ENCODE data around the gene UBR4.

The UBR4 gene

DNA sequence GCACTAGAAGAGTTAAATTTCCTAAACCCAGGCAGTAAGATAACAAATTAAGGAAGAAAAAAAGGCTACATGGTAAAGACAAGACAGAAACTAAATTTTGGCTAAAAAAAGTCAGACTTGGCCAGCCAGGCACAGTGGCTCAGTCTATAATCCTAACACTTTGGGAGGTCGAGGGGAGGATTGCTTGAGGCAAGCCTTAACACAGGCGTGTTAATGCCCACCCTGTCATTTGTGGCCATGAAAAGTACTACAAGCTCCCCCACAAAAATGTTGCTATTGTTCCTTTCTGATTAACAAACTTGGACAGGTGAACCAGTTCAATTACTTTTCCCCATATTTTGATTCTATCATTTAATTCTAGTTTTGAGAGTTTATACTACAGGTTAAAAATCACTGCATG lies 32.3 kb downstream of the UBR4 start:
- Histone ChIP-seq H3K27me3 (ENCODE audit: control insufficient read depth, low read length) (no peaks in the 10 kb centered on the region), H3K79me2 (ENCODE audit: control insufficient read depth, low read length) (no peaks in the 10 kb centered on the region), H3K4me3 (ENCODE audit: low read length) (no peak overlapping the region), H3K9me2 (replicated peaks; ENCODE audit: control insufficient read depth, low read length) (no peaks in the 10 kb centered on the region), H3K36me3 (ENCODE audit: control insufficient read depth, low read length) (peaks cover 94% of the 10 kb centered on the region), H3K4me1 (ENCODE audit: control insufficient read depth, low read length) (no peaks in the 10 kb centered on the region), H3K9me3 (ENCODE audit: control insufficient read depth, insufficient read depth, low read length) (no peaks in the 10 kb centered on the region), H3F3A (ENCODE audit: control insufficient read depth, insufficient read depth) (no peaks in the 10 kb centered on the region), H4K20me1 (ENCODE audit: control insufficient read depth, insufficient read depth, low read depth, low read length) (no peaks in the 10 kb centered on the region), H3K4me2 (ENCODE audit: low read length) (no peak overlapping the region), H3K27ac (ENCODE audit: low read depth, low read length) (no peak overlapping the region)
- no peak for TF ChIP-seq EZH2phosphoT487 (IDR thresholded peaks at IDR 0.05; ENCODE audit: borderline replicate concordance, low read length)
- TF ChIP-seq, protein P1, sequence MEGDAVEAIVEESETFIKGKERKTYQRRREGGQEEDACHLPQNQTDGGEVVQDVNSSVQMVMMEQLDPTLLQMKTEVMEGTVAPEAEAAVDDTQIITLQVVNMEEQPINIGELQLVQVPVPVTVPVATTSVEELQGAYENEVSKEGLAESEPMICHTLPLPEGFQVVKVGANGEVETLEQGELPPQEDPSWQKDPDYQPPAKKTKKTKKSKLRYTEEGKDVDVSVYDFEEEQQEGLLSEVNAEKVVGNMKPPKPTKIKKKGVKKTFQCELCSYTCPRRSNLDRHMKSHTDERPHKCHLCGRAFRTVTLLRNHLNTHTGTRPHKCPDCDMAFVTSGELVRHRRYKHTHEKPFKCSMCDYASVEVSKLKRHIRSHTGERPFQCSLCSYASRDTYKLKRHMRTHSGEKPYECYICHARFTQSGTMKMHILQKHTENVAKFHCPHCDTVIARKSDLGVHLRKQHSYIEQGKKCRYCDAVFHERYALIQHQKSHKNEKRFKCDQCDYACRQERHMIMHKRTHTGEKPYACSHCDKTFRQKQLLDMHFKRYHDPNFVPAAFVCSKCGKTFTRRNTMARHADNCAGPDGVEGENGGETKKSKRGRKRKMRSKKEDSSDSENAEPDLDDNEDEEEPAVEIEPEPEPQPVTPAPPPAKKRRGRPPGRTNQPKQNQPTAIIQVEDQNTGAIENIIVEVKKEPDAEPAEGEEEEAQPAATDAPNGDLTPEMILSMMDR (IDR thresholded peaks at IDR 0.05; ENCODE audit: low read depth, low read length, poor library complexity, severe bottlenecking): no peak

DNA sequence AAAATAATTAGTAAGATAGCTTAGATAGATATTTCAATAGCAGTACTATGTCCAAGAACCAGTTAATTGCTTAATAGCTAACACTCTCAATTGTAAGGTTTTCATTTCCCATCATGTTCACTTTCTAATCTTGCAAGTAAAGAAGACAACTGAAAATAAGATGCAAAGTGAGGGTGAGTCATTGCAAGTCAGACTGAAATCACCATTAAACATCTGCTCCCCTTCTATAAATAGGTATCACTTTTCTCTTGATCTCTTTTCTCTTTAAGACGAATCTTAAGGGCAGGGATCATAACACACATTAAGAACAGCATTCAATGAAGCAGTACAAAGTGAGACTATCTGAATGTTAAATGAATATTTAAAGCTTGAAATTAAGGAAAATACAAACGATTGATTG lies 40.4 kb downstream of the UBR4 start:
- H3K4me1 ChIP-seq (ENCODE audit: control insufficient read depth, low read length): no peaks in the 10 kb centered on the region

GRCh38 chr1:19167140-19167539 lies 42.9 kb downstream of the UBR4 start:
- Histone ChIP-seq H3K9me3 (ENCODE audit: control insufficient read depth, insufficient read depth, low read length) (no peaks in the 10 kb centered on the region), H4K20me1 (ENCODE audit: control insufficient read depth, insufficient read depth, low read depth, low read length) (no peaks in the 10 kb centered on the region), H3K4me1 (ENCODE audit: control insufficient read depth, low read length) (no peaks in the 10 kb centered on the region), H3K27me3 (ENCODE audit: control insufficient read depth, low read length) (no peaks in the 10 kb centered on the region), H3F3A (ENCODE audit: control insufficient read depth, insufficient read depth) (no peaks in the 10 kb centered on the region), H3K27ac (ENCODE audit: low read depth, low read length) (no peak overlapping the region), H3K4me2 (ENCODE audit: low read length) (no peak overlapping the region), H3K79me2 (ENCODE audit: control insufficient read depth, low read length) (no peaks in the 10 kb centered on the region), H3K9me2 (replicated peaks; ENCODE audit: control insufficient read depth, low read length) (no peaks in the 10 kb centered on the region), H3K4me3 (ENCODE audit: low read length) (no peak overlapping the region), H3K36me3 (ENCODE audit: control insufficient read depth, low read length) (peaks cover 96% of the 10 kb centered on the region)
- TF ChIP-seq EZH2phosphoT487 (IDR thresholded peaks at IDR 0.05; ENCODE audit: borderline replicate concordance, low read length): no peak
- TF ChIP-seq, protein P1 (IDR thresholded peaks at IDR 0.05; ENCODE audit: low read depth, low read length, poor library complexity, severe bottlenecking): no peak

More for the DNA sequence above, 40.4 kb downstream of the UBR4 start:
- H3K4me2 ChIP-seq (ENCODE audit: low read length): no peak overlapping the region
- H3F3A ChIP-seq (ENCODE audit: control insufficient read depth, insufficient read depth): no peaks in the 10 kb centered on the region
- H3K27ac ChIP-seq (ENCODE audit: low read depth, low read length): no peak overlapping the region
- H4K20me1 ChIP-seq (ENCODE audit: control insufficient read depth, insufficient read depth, low read depth, low read length): no peaks in the 10 kb centered on the region
- H3K9me3 ChIP-seq (ENCODE audit: control insufficient read depth, insufficient read depth, low read length): no peaks in the 10 kb centered on the region
- no peaks in the 10 kb centered on the region for H3K27me3 ChIP-seq (ENCODE audit: control insufficient read depth, low read length)
- H3K36me3 ChIP-seq (ENCODE audit: control insufficient read depth, low read length): peaks cover 93% of the 10 kb centered on the region
- TF ChIP-seq, protein P1 (IDR thresholded peaks at IDR 0.05; ENCODE audit: low read depth, low read length, poor library complexity, severe bottlenecking): no peak
- TF ChIP-seq EZH2phosphoT487 (IDR thresholded peaks at IDR 0.05; ENCODE audit: borderline replicate concordance, low read length): no peak
- H3K79me2 ChIP-seq (ENCODE audit: control insufficient read depth, low read length): no peaks in the 10 kb centered on the region
- H3K9me2 ChIP-seq (replicated peaks; ENCODE audit: control insufficient read depth, low read length): no peaks in the 10 kb centered on the region
- no peak overlapping the region for H3K4me3 ChIP-seq (ENCODE audit: low read length)

GRCh38 chr1:19166066-19166465 lies 44.0 kb downstream of the UBR4 start:
- Histone ChIP-seq H3K9me2 (replicated peaks; ENCODE audit: control insufficient read depth, low read length) (no peaks in the 10 kb centered on the region), H3F3A (ENCODE audit: control insufficient read depth, insufficient read depth) (no peaks in the 10 kb centered on the region)

More at GRCh38 chr1:19166066-19166465, 44.0 kb downstream of the UBR4 start:
- Histone ChIP-seq H3K4me2 (ENCODE audit: low read length) (no peak overlapping the region), H3K4me1 (ENCODE audit: control insufficient read depth, low read length) (no peaks in the 10 kb centered on the region), H4K20me1 (ENCODE audit: control insufficient read depth, insufficient read depth, low read depth, low read length) (no peaks in the 10 kb centered on the region), H3K27me3 (ENCODE audit: control insufficient read depth, low read length) (no peaks in the 10 kb centered on the region), H3K36me3 (ENCODE audit: control insufficient read depth, low read length) (peaks cover 98% of the 10 kb centered on the region), H3K79me2 (ENCODE audit: control insufficient read depth, low read length) (no peaks in the 10 kb centered on the region), H3K4me3 (ENCODE audit: low read length) (no peak overlapping the region), H3K27ac (ENCODE audit: low read depth, low read length) (no peak overlapping the region), H3K9me3 (ENCODE audit: control insufficient read depth, insufficient read depth, low read length) (no peaks in the 10 kb centered on the region)
- no peak for TF ChIP-seq EZH2phosphoT487 (IDR thresholded peaks at IDR 0.05; ENCODE audit: borderline replicate concordance, low read length)
- TF ChIP-seq, protein P1 (IDR thresholded peaks at IDR 0.05; ENCODE audit: low read depth, low read length, poor library complexity, severe bottlenecking): no peak

All from DOHH2 (cell line).